SU-DHL-6 (cell line): ENCODE data around the gene NHS.

Experiments
- CTCF ChIP-seq: fragments of 200-600 bp; sonication (generic); IDR thresholded peaks from one replicate; pipeline ENCODE4 v1.5.1; 2017; ENCODE audit warnings: antibody characterized with exemption, mild to moderate bottlenecking, low read length, moderate library complexity; ENCODE audit not compliant: insufficient read depth, poor library complexity, severe bottlenecking
- EZH2phosphoT487 ChIP-seq: fragments of 200-600 bp; sonication (generic), shearing (Covaris generic); conservative IDR thresholded peaks from 2 replicates; pipeline ENCODE4 v1.6.1; 2018; ENCODE audit warnings: mild to moderate bottlenecking, antibody characterized with exemption, low read length, moderate library complexity, mixed read lengths

GRCh38 chrX:17759990-17760389, 385.0 kb downstream of the NHS start:
- TF ChIP-seq CTCF (no peak), EZH2phosphoT487 (no peak)
